ENCODE measurements around the gene PRKG1.

PRKG1 gene

DNA sequence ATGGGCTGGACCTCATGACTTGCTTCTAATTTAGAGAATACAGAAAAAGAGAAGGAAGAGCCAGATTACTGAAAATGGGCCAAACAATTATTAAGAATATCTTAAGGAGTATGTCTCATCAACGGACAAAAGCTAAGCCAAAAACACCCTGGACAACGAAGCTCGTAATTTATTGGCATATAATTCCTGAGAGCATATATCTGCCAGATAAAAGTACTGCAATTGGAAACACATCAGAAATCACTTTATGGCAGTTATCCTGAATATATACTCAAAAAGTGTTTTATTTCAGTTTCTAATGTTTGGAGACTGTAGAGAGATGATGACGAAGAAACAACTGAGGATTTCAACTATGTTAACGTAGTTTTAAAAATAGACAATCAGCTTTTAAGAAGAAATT, 413.3 kb downstream of the PRKG1 start:
- Histone ChIP-seq H3K27me3 (ENCODE audit: control insufficient read depth, low read length) (no peaks in the 10 kb centered on the region; the same call in 1 of the 2 replicates), H3K9me2 (replicated peaks; ENCODE audit: control insufficient read depth, low read length) (no peaks in the 10 kb centered on the region; the same call in 1 of the 2 replicates), H3K36me3 (ENCODE audit: control insufficient read depth, low read length) (no peaks in the 10 kb centered on the region), H3K4me3 (ENCODE audit: low read length) (no peak overlapping the region), H3F3A (ENCODE audit: control insufficient read depth, insufficient read depth) (no peaks in the 10 kb centered on the region), H3K9me3 (ENCODE audit: control insufficient read depth, insufficient read depth, low read length) (no peaks in the 10 kb centered on the region), H3K4me1 (ENCODE audit: control insufficient read depth, low read length) (no peaks in the 10 kb centered on the region), H3K4me2 (ENCODE audit: low read length) (no peak overlapping the region), H3K27ac (ENCODE audit: low read depth, low read length) (no peak overlapping the region), H3K79me2 (ENCODE audit: control insufficient read depth, low read length) (no peaks in the 10 kb centered on the region), H4K20me1 (ENCODE audit: control insufficient read depth, insufficient read depth, low read depth, low read length) (no peaks in the 10 kb centered on the region)
- TF ChIP-seq, protein P1, sequence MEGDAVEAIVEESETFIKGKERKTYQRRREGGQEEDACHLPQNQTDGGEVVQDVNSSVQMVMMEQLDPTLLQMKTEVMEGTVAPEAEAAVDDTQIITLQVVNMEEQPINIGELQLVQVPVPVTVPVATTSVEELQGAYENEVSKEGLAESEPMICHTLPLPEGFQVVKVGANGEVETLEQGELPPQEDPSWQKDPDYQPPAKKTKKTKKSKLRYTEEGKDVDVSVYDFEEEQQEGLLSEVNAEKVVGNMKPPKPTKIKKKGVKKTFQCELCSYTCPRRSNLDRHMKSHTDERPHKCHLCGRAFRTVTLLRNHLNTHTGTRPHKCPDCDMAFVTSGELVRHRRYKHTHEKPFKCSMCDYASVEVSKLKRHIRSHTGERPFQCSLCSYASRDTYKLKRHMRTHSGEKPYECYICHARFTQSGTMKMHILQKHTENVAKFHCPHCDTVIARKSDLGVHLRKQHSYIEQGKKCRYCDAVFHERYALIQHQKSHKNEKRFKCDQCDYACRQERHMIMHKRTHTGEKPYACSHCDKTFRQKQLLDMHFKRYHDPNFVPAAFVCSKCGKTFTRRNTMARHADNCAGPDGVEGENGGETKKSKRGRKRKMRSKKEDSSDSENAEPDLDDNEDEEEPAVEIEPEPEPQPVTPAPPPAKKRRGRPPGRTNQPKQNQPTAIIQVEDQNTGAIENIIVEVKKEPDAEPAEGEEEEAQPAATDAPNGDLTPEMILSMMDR (IDR thresholded peaks at IDR 0.05; ENCODE audit: low read depth, low read length, poor library complexity, severe bottlenecking), result no peak

DNA sequence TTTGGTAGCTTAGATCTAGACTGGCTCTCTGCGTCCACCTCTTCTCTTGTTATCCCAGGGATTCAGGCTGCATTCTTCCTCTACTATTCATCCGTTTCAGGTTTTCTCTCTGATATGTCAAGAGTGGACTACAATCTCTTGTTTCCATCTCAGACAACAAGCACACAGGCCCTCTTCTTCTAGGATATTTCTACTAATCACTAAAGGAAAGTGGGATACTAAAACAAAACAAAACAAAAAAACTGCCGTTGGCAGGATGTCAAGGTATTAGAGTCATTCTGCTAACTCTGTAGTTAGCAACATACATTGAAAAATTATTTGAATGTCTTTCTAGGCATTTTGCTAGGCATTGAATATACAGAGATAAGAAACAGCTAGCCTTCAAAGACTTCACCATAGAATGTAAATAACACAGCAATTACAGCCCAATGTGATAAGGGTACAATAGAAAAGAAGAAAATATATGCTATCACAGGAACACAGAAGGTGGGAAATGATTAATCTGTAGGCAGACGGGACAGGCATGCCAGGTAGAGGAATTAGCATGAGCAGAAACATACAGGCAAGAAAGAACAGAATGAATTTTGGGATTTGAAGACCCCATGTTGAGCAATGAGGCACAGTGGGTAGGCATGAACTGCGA, 414.6 kb downstream of the PRKG1 start:
- Histone ChIP-seq H3K4me3 (ENCODE audit: low read length) (no peak overlapping the region), H4K20me1 (ENCODE audit: control insufficient read depth, insufficient read depth, low read depth, low read length) (no peaks in the 10 kb centered on the region), H3K36me3 (ENCODE audit: control insufficient read depth, low read length) (no peaks in the 10 kb centered on the region), H3F3A (ENCODE audit: control insufficient read depth, insufficient read depth) (no peaks in the 10 kb centered on the region), H3K4me2 (ENCODE audit: low read length) (no peak overlapping the region), H3K9me2 (replicated peaks; ENCODE audit: control insufficient read depth, low read length) (no peaks in the 10 kb centered on the region; the same call in 1 of the 2 replicates), H3K4me1 (ENCODE audit: control insufficient read depth, low read length) (no peaks in the 10 kb centered on the region), H3K27ac (ENCODE audit: low read depth, low read length) (no peak overlapping the region), H3K9me3 (ENCODE audit: control insufficient read depth, insufficient read depth, low read length) (no peaks in the 10 kb centered on the region), H3K27me3 (ENCODE audit: control insufficient read depth, low read length) (no peaks in the 10 kb centered on the region; the same call in 1 of the 2 replicates), H3K79me2 (ENCODE audit: control insufficient read depth, low read length) (no peaks in the 10 kb centered on the region)
- TF ChIP-seq EZH2phosphoT487 (IDR thresholded peaks at IDR 0.05; ENCODE audit: borderline replicate concordance, low read length), result no peak
- TF ChIP-seq, protein P1 (IDR thresholded peaks at IDR 0.05; ENCODE audit: low read depth, low read length, poor library complexity, severe bottlenecking), result no peak

DNA sequence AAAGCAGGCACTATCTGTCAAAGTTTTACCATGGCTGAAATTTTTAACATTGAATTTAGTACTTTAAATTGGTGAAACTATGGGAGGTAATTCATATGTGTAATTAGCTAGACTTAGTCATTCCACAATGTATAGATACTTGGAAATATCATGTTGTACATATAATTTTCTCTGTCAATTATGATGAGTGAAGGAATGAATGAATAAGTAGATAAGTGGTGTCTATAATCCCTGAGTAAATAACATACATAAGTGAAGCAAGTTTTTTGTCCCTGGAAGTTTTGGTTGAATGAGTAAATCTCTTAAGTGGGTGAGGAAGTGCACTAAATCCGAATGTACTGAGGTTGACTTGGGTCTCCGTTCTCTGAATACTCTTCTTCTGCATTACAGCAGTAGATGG, 424.1 kb downstream of the PRKG1 start:
- no peaks in the 10 kb centered on the region for H3K36me3 ChIP-seq (ENCODE audit: control insufficient read depth, low read length)
- no peak overlapping the region for H3K4me3 ChIP-seq (ENCODE audit: low read length)
- no peaks in the 10 kb centered on the region for H4K20me1 ChIP-seq (ENCODE audit: control insufficient read depth, insufficient read depth, low read depth, low read length)
- no peaks in the 10 kb centered on the region for H3K79me2 ChIP-seq (ENCODE audit: control insufficient read depth, low read length)
- H3K9me3 ChIP-seq (ENCODE audit: control insufficient read depth, insufficient read depth, low read length), result no peaks in the 10 kb centered on the region
- H3K4me2 ChIP-seq (ENCODE audit: low read length), result no peak overlapping the region
- no peaks in the 10 kb centered on the region for H3F3A ChIP-seq (ENCODE audit: control insufficient read depth, insufficient read depth)
- no peaks in the 10 kb centered on the region for H3K4me1 ChIP-seq (ENCODE audit: control insufficient read depth, low read length)
- H3K9me2 ChIP-seq (replicated peaks; ENCODE audit: control insufficient read depth, low read length), result no peaks in the 10 kb centered on the region
- H3K27me3 ChIP-seq (ENCODE audit: control insufficient read depth, low read length), result no peaks in the 10 kb centered on the region
- H3K27ac ChIP-seq (ENCODE audit: low read depth, low read length), result no peak overlapping the region
- TF ChIP-seq, protein P1 (IDR thresholded peaks at IDR 0.05; ENCODE audit: low read depth, low read length, poor library complexity, severe bottlenecking), result no peak
- no peak for TF ChIP-seq EZH2phosphoT487 (IDR thresholded peaks at IDR 0.05; ENCODE audit: borderline replicate concordance, low read length)
